Osteoblast (primary cell): ENCODE measurements around the gene CCL22. TPM values are rescaled to one million over a fixed set of nuclear protein-coding genes. Genes with fewer than 3 reads are reported as not detected.

Experiments
- DNase-seq: peaks from one replicate; pipeline ENCODE4 v3.0.0; 2011; ENCODE audit warnings: low spot score, mixed read lengths; ENCODE audit not compliant: insufficient read length; ENCODE audit errors: missing footprints
- H2AFZ ChIP-seq: 2 replicates; pipeline ENCODE4 v1.6.0; 2011; ENCODE audit warnings: mild to moderate bottlenecking, low read length
- H3K27ac ChIP-seq: 2 replicates; pipeline ENCODE4 v1.5.1; 2011; ENCODE audit warnings: mild to moderate bottlenecking, low read depth, low read length, moderate library complexity
- H3K27me3 ChIP-seq: 2 replicates; pipeline ENCODE4 v1.6.0; 2012; ENCODE audit warnings: mild to moderate bottlenecking, control low read depth, inconsistent platforms, low read length, moderate library complexity; ENCODE audit not compliant: insufficient read depth
- H3K36me3 ChIP-seq: 2 replicates; pipeline ENCODE4 v1.5.1; 2011; ENCODE audit warnings: mild to moderate bottlenecking, low read length, control low read depth, moderate library complexity; ENCODE audit not compliant: insufficient read depth
- H3K4me1 ChIP-seq: 2 replicates; pipeline ENCODE4 v1.5.1; 2011; ENCODE audit warnings: mild to moderate bottlenecking, low read length, control low read depth, moderate library complexity; ENCODE audit not compliant: insufficient read depth
- H3K4me2 ChIP-seq: 2 replicates; pipeline ENCODE4 v1.6.0; 2011; ENCODE audit warnings: mild to moderate bottlenecking, low read length; ENCODE audit not compliant: insufficient read depth
- H3K4me3 ChIP-seq: fragments of 200-600 bp; sonication (generic); 3 replicates; pipeline ENCODE4 v1.5.1; 2012; ENCODE audit warnings: mild to moderate bottlenecking, low read length, inconsistent platforms; ENCODE audit not compliant: insufficient read depth
- H3K79me2 ChIP-seq: 2 replicates; pipeline ENCODE4 v1.6.0; 2012; ENCODE audit warnings: mild to moderate bottlenecking, low read length, control low read depth, inconsistent platforms; ENCODE audit not compliant: insufficient read depth
- H3K9me3 ChIP-seq: 2 replicates; pipeline ENCODE4 v1.5.1; 2011; ENCODE audit warnings: low read depth, low read length, control low read depth
- H4K20me1 ChIP-seq: 2 replicates; pipeline ENCODE4 v1.6.0; 2012; ENCODE audit warnings: mild to moderate bottlenecking, low read length, control low read depth; ENCODE audit not compliant: insufficient read depth
- CTCF ChIP-seq: IDR thresholded peaks from 2 replicates; pipeline ENCODE4 v1.5.1; 2011; ENCODE audit warnings: mild to moderate bottlenecking, low read depth, low read length, moderate library complexity; ENCODE audit errors: extremely low read depth
- total RNA-seq: library from RNA; depleted of rRNA; stranded (reverse); fragments of >200 nt; gene quantifications from 2 replicates; pipeline ENCODE4 v1.2.3, GENCODE V29; 2012

The CCL22 gene
- total RNA-seq, 1 donor, result not detected

GRCh38 chr16:57366544-57367040 is 8.0 kb downstream of the CCL22 start:
- no peak overlapping the region for H3K27ac ChIP-seq
- no peaks in the 10 kb centered on the region for H3K79me2 ChIP-seq
- H3K4me1 ChIP-seq, result no peaks in the 10 kb centered on the region
- no peak overlapping the region for H3K4me2 ChIP-seq
- no peak overlapping the region for H2AFZ ChIP-seq
- H3K36me3 ChIP-seq, result no peaks in the 10 kb centered on the region
- no peak overlapping the region for H3K4me3 ChIP-seq
- no peaks in the 10 kb centered on the region for H3K9me3 ChIP-seq
- DNase-seq, result no peak
- peaks cover 8% of the 10 kb centered on the region for H3K27me3 ChIP-seq
- no peaks in the 10 kb centered on the region for H4K20me1 ChIP-seq
- TF ChIP-seq CTCF, result no peak

- Histone ChIP-seq H3K9me3 (no peaks in the 10 kb centered on the region), H3K4me1 (peaks cover 3% of the 10 kb centered on the region), H3K79me2 (no peaks in the 10 kb centered on the region), H3K4me2 (no peak overlapping the region), H3K27ac (no peak overlapping the region), H2AFZ (no peak overlapping the region), H4K20me1 (no peaks in the 10 kb centered on the region), H3K27me3 (peaks cover 11% of the 10 kb centered on the region), H3K36me3 (no peaks in the 10 kb centered on the region), H3K4me3 (no peak overlapping the region)
- no peak for TF ChIP-seq CTCF
- peak; percentile 47 for DNase-seq
Measured at GRCh38 chr16:57367116-57367752, 8.7 kb downstream of the CCL22 start.

GRCh38 chr16:57371494-57372371 is 13.2 kb downstream of the CCL22 start:
- Histone ChIP-seq H4K20me1 (no peaks in the 10 kb centered on the region), H3K9me3 (no peaks in the 10 kb centered on the region), H3K4me1 (peaks cover 14% of the 10 kb centered on the region), H3K27ac (no peak overlapping the region), H3K27me3 (peaks cover 28% of the 10 kb centered on the region), H3K4me3 (no peak overlapping the region), H3K36me3 (no peaks in the 10 kb centered on the region), H3K4me2 (peak overlapping the region; percentile 55), H2AFZ (no peak overlapping the region), H3K79me2 (no peaks in the 10 kb centered on the region)
- TF ChIP-seq CTCF, result no peak
- peak; percentile 35 for DNase-seq
